ENCODE data around the gene SUPT5H.
A peak's percentile ranks its signal among the peaks of the same experiment; 100 is the strongest.

Gene SUPT5H

DNA sequence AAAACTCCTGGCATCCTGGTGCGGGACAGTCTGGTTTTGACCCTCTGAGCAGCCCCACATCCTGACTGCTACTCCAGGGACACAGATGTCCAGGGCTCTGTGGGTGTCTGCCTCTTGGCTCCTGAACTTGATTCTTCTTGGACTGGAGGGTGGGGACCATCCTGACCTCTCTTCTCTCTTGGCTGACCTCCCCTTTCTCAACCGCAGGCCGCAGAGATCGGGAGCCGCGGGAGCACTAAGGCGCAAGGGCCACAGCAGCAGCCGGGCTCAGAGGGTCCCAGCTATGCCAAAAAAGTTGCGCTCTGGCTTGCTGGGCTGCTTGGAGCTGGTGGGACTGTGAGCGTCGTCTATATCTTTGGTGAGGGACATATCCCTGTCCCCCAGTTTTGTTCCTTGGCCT is 36.3 kb downstream of the SUPT5H start:
- DNase-seq (ENCODE audit: low read depth, low spot score) = no peak
- peak overlapping the region; percentile 100 for H3K4me3 ChIP-seq (ENCODE audit: low read depth, low read length)
- TF ChIP-seq, protein P1, sequence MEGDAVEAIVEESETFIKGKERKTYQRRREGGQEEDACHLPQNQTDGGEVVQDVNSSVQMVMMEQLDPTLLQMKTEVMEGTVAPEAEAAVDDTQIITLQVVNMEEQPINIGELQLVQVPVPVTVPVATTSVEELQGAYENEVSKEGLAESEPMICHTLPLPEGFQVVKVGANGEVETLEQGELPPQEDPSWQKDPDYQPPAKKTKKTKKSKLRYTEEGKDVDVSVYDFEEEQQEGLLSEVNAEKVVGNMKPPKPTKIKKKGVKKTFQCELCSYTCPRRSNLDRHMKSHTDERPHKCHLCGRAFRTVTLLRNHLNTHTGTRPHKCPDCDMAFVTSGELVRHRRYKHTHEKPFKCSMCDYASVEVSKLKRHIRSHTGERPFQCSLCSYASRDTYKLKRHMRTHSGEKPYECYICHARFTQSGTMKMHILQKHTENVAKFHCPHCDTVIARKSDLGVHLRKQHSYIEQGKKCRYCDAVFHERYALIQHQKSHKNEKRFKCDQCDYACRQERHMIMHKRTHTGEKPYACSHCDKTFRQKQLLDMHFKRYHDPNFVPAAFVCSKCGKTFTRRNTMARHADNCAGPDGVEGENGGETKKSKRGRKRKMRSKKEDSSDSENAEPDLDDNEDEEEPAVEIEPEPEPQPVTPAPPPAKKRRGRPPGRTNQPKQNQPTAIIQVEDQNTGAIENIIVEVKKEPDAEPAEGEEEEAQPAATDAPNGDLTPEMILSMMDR (IDR thresholded peaks at IDR 0.05; ENCODE audit: low read depth, low read length) = no peak
- in situ Hi-C loops (cut with HindIII; ENCODE audit: low sequenced_read_pairs) = no loop called here

DNA sequence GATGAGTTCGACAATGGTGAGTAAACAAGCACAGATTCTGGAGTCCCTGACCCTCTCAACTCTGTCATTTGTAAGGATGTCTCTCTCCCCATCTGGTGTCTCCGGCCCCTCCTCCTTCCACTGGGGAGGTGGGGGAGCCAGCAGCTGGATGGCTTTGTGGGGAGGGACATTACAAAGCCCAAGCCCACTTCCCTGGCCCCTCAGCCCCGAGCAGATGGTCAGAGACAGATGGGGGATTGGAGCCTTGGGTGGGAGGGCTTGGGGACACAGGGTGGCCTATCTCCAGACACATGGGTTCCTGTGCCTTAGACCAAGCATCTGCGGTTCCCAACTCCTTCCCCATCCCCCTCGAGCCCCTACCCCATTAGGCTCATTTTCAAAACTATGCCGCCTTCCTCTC is 37.8 kb downstream of the SUPT5H start:
- no peak overlapping the region for H3K4me3 ChIP-seq (ENCODE audit: low read depth, low read length)
- no peak for DNase-seq (ENCODE audit: low read depth, low spot score)
- TF ChIP-seq, protein P1 (IDR thresholded peaks at IDR 0.05; ENCODE audit: low read depth, low read length) = no peak
- in situ Hi-C loops (cut with HindIII; ENCODE audit: low sequenced_read_pairs) = no loop called here

DNA sequence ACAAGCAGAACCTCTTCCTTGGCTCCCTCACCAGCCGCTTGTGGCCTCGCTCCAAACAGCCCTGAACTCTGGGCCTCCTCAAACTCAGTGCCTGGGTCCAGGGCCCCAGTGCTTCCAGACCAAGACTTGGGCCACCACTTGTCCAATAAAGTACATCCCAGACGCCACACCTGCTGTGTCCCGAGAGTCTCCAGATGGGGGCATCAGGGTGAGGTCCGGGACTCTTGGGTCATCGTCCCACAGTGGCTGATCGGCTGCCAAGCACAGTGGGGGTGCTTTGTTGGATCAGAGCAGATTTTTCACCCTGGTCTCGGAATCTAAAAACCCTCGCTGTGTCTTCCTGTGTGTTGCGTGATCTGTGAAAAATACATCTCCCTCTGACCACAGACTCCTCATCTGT is 44.4 kb downstream of the SUPT5H start:
- TF ChIP-seq, protein P1 (IDR thresholded peaks at IDR 0.05; ENCODE audit: low read depth, low read length) = no peak
- no peak overlapping the region for H3K4me3 ChIP-seq (ENCODE audit: low read depth, low read length)
- in situ Hi-C loops (cut with HindIII; ENCODE audit: low sequenced_read_pairs) = no loop called here
- DNase-seq (ENCODE audit: low read depth, low spot score) = no peak

DNA sequence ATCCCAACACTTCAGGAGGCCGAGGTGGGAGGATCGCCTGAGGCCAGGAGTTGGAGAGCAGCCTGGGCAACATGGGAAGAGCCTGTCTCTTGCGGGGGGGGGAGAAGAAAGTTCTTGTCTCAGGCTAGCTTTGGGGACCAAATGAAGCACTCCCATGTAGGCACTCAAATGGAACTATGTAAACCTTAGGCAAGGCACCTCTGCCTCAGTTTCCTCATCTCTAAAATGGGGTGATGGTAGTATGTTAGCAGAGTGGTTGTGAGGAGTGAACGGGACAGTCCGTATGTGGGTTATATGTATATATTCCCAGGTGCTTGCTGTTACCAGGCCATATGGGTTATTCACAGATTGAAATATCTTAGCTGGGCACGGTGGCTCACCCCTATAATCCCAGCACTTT is 46.8 kb downstream of the SUPT5H start:
- no peak overlapping the region for H3K4me3 ChIP-seq (ENCODE audit: low read depth, low read length)
- in situ Hi-C loops (cut with HindIII; ENCODE audit: low sequenced_read_pairs) = no loop called here
- no peak for DNase-seq (ENCODE audit: low read depth, low spot score)
- TF ChIP-seq, protein P1 (IDR thresholded peaks at IDR 0.05; ENCODE audit: low read depth, low read length) = no peak

DNA sequence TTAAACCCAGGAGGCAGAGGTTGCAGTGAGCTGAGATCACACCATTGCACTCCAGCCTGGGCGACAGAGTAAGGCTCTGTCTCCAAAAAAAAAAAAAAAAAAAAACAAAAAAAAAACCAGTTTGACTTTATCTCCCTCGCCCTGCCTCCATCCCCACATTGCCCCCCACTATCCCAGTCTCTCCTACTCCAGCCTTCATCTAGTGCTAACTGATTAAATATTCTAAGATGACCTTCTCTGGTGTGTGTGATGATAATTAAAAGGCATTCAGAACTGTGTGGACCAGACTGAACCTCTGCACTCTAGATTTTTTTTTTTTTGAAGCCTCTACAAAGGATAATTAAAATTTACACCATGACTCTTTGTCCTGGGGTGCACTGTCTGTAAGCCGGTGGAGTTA is 47.4 kb downstream of the SUPT5H start:
- TF ChIP-seq, protein P1 (IDR thresholded peaks at IDR 0.05; ENCODE audit: low read depth, low read length) = no peak
- H3K4me3 ChIP-seq (ENCODE audit: low read depth, low read length) = no peak overlapping the region
- in situ Hi-C loops (cut with HindIII; ENCODE audit: low sequenced_read_pairs) = no loop called here
- DNase-seq (ENCODE audit: low read depth, low spot score) = no peak

DNA sequence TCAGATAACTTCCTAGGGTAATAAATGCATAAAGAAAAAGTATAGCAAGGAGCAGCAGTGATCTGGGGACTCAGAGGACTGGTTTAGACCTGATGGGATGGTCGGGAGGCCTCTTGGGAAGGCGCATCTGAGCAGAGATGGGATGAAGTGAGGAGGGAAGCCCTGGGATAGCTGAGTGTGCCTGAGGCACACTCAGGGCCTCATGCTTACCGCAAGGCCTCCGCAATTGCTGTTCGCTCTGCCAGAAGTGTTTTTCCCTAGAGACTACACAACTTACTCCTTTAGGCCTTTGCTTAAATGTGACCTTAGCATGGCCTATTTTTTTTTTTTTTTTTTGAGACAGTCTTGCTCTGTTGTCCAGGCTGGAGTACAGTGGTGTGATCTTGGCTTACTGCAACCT is 49.3 kb downstream of the SUPT5H start:
- H3K4me3 ChIP-seq (ENCODE audit: low read depth, low read length) = no peak overlapping the region
- in situ Hi-C loops (cut with HindIII; ENCODE audit: low sequenced_read_pairs) = no loop called here
- no peak for DNase-seq (ENCODE audit: low read depth, low spot score)
- TF ChIP-seq, protein P1 (IDR thresholded peaks at IDR 0.05; ENCODE audit: low read depth, low read length) = no peak

DNA sequence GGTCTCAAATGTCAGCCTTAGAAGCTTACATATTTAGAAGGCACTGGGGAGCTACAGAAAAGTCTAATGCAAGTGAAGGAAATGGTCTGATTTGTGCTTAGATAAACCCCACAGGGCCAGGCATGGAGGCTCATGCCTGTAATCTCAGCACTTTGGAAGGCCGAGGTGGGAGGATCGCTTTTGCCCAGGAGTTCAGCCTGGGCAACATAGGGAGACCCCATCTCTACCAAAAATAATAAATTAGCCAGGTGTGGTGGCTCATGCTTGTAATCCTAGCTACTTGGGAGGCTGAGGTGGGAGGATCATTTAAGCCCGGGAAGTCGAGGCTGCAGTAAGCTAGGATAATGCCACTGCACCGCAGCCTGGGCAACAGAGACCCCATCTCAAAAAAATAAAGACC is 50.7 kb downstream of the SUPT5H start:
- in situ Hi-C loops (cut with HindIII; ENCODE audit: low sequenced_read_pairs) = no loop called here
- H3K4me3 ChIP-seq (ENCODE audit: low read depth, low read length) = no peak overlapping the region
- TF ChIP-seq, protein P1 (IDR thresholded peaks at IDR 0.05; ENCODE audit: low read depth, low read length) = no peak
- DNase-seq (ENCODE audit: low read depth, low spot score) = no peak

All from astrocyte of the spinal cord (primary cell).